ENCODE measurements around the gene MSI2.

The MSI2 gene

DNA sequence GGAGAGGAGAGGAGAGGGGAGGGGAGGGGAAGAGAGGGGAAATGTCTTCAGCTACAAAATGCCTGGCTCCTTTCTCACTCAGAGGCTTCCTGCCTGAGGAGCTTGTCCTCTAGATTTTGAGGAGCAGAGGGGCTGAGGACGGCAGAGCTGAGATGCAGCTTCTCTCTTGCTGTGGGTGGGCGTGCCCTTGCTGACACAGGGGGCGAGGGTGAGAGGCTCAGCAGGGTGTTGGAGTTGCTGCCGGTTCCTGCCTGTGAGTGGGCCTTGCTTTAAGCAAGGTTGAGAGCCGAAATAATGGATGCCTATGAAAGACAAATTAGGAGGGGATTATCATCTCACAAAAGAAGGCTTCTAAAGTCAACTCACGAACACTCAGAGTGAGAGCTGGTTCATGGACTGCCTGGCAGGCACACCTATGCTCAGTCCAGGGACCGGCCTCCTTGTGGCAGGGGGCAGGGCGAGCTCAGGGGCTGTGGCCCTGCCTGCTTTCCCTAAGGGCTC is 215.6 kb downstream of the MSI2 start:
- no peak for ATAC-seq
- no peak for TF ChIP-seq CREB5 (CRISPR knock-in tag; IDR thresholded peaks at IDR 0.05; ENCODE audit: low read depth)
- no peak for TF ChIP-seq ZFP3 (CRISPR knock-in tag; IDR thresholded peaks at IDR 0.05)
- TF ChIP-seq, protein P1, sequence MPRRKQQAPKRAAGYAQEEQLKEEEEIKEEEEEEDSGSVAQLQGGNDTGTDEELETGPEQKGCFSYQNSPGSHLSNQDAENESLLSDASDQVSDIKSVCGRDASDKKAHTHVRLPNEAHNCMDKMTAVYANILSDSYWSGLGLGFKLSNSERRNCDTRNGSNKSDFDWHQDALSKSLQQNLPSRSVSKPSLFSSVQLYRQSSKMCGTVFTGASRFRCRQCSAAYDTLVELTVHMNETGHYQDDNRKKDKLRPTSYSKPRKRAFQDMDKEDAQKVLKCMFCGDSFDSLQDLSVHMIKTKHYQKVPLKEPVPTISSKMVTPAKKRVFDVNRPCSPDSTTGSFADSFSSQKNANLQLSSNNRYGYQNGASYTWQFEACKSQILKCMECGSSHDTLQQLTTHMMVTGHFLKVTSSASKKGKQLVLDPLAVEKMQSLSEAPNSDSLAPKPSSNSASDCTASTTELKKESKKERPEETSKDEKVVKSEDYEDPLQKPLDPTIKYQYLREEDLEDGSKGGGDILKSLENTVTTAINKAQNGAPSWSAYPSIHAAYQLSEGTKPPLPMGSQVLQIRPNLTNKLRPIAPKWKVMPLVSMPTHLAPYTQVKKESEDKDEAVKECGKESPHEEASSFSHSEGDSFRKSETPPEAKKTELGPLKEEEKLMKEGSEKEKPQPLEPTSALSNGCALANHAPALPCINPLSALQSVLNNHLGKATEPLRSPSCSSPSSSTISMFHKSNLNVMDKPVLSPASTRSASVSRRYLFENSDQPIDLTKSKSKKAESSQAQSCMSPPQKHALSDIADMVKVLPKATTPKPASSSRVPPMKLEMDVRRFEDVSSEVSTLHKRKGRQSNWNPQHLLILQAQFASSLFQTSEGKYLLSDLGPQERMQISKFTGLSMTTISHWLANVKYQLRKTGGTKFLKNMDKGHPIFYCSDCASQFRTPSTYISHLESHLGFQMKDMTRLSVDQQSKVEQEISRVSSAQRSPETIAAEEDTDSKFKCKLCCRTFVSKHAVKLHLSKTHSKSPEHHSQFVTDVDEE (CRISPR knock-in tag; IDR thresholded peaks at IDR 0.05), result no peak
- TF ChIP-seq ZFP30 (CRISPR knock-in tag; IDR thresholded peaks at IDR 0.05), result no peak
- no peak for TF ChIP-seq ESRRG (CRISPR knock-in tag; IDR thresholded peaks at IDR 0.05)
- TF ChIP-seq TOX (CRISPR knock-in tag; IDR thresholded peaks at IDR 0.05; ENCODE audit: borderline replicate concordance), result no peak
- no peak for TF ChIP-seq CSDC2 (CRISPR knock-in tag; IDR thresholded peaks at IDR 0.05)
- no peak for TF ChIP-seq ISL1 (CRISPR knock-in tag; IDR thresholded peaks at IDR 0.05)
- no peak for TF ChIP-seq PATZ1 (CRISPR knock-in tag; IDR thresholded peaks at IDR 0.05; ENCODE audit: borderline replicate concordance)
- TF ChIP-seq PPARA (CRISPR knock-in tag; IDR thresholded peaks at IDR 0.05; ENCODE audit: borderline replicate concordance), result no peak
- TF ChIP-seq POU6F1 (CRISPR knock-in tag; IDR thresholded peaks at IDR 0.05; ENCODE audit: borderline replicate concordance, low read depth), result no peak
- TF ChIP-seq ZC3H10 (CRISPR knock-in tag; IDR thresholded peaks at IDR 0.05), result no peak
- TF ChIP-seq TCF4 (CRISPR knock-in tag; IDR thresholded peaks at IDR 0.05; ENCODE audit: borderline replicate concordance), result no peak

DNA sequence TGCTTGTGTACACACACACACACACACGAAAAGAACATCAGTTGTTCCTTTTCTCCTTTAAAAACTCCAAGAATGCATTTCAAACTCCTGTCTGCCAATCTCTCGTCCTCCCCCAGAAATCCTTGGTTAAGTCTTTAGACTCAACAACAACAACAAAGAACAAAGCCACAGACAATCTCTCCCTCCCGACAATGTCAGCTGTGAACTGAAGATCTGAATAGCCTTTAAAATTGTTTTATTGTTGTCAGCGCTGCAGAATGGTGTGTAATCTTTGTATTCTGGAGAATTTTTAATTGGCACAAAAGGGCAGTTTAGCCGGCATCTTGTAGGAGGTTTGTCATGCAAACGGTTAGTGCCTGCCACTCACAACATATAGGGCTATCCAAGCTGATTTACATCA is 219.5 kb downstream of the MSI2 start:
- no peak for TF ChIP-seq GLIS3 (CRISPR knock-in tag; IDR thresholded peaks at IDR 0.05)
- TF ChIP-seq ESRRG (CRISPR knock-in tag; IDR thresholded peaks at IDR 0.05), result no peak
- no peak for TF ChIP-seq PPARA (CRISPR knock-in tag; IDR thresholded peaks at IDR 0.05; ENCODE audit: borderline replicate concordance)
- no peak for TF ChIP-seq CSDC2 (CRISPR knock-in tag; IDR thresholded peaks at IDR 0.05)
- TF ChIP-seq, protein P1 (CRISPR knock-in tag; IDR thresholded peaks at IDR 0.05), result no peak
- TF ChIP-seq RARB (CRISPR knock-in tag; IDR thresholded peaks at IDR 0.05), result no peak
- no peak for TF ChIP-seq CREB5 (CRISPR knock-in tag; IDR thresholded peaks at IDR 0.05; ENCODE audit: low read depth)
- TF ChIP-seq ZFP3 (CRISPR knock-in tag; IDR thresholded peaks at IDR 0.05), result no peak
- no peak for TF ChIP-seq ZFP30 (CRISPR knock-in tag; IDR thresholded peaks at IDR 0.05)
- no peak for TF ChIP-seq TOX (CRISPR knock-in tag; IDR thresholded peaks at IDR 0.05; ENCODE audit: borderline replicate concordance)

More for the DNA sequence above, 219.5 kb downstream of the MSI2 start:
- no peak for ATAC-seq
